IMR-90 (cell line): ENCODE measurements around the gene ANXA3. TPM values are rescaled to one million over a fixed set of nuclear protein-coding genes. Genes with fewer than 3 reads are reported as not detected.

Experiments used
- ATAC-seq: fragments of 200-7000 bp; cut with Tn5 transposase; 2 replicates; pipeline ENCODE4 v1.9.1; 2020; ENCODE audit warnings: low read depth, mild to moderate bottlenecking, moderate library complexity
- BruUV-seq: library from RNA; stranded (reverse); fragments of 400-500 nt; replicated peaks from 2 replicates; lab custom pipeline; 2021; lab: Mats Ljungman, UMichigan
- CTCF ChIA-PET: fragments of 300-600 bp; formaldehyde crosslinking; extraction: SDS; loops from one replicate; lab custom pipeline; 2021; ENCODE audit warnings: antibody characterized with exemption; lab: Yijun Ruan, JAX
- POLR2A ChIA-PET: fragments of 300-600 bp; sonication (Branson Sonifier 250); formaldehyde crosslinking; loops from one replicate; lab custom pipeline; 2022; ENCODE audit warnings: antibody characterized with exemption; ENCODE audit not compliant: unreplicated experiment; lab: Charles Lee
- DNase-seq: peaks from one replicate; pipeline ENCODE4 v3.0.0; 2013
- H2AFZ ChIP-seq: replicated peaks from 2 replicates; pipeline ENCODE3; 2013; ENCODE audit warnings: low read length, mild to moderate bottlenecking; ENCODE audit not compliant: poor library complexity
- H2AK5ac ChIP-seq: 2 replicates; pipeline ENCODE4 v1.6.1; 2013; ENCODE audit warnings: low read depth, low read length, inconsistent platforms
- H2AK9ac ChIP-seq: replicated peaks from 2 replicates; pipeline ENCODE3; 2013; ENCODE audit warnings: mild to moderate bottlenecking, low read depth, low read length, moderate library complexity; ENCODE audit not compliant: poor library complexity
- H2BK120ac ChIP-seq: 2 replicates; pipeline ENCODE4 v1.6.1; 2013; ENCODE audit warnings: low read depth, low read length, inconsistent platforms
- H2BK15ac ChIP-seq: 3 replicates; pipeline ENCODE4 v1.6.1; 2013; ENCODE audit warnings: low read depth, low read length, inconsistent platforms
- H2BK20ac ChIP-seq: 2 replicates; pipeline ENCODE4 v1.6.1; 2013; ENCODE audit warnings: low read depth, mild to moderate bottlenecking, inconsistent platforms, low read length, moderate library complexity
- H2BK5ac ChIP-seq: 2 replicates; pipeline ENCODE4 v1.6.1; 2013; ENCODE audit warnings: mild to moderate bottlenecking, low read depth, low read length, inconsistent platforms; ENCODE audit not compliant: poor library complexity, severe bottlenecking
- H3K14ac ChIP-seq: replicated peaks from 2 replicates; pipeline ENCODE4 v1.6.1; 2013; ENCODE audit warnings: low read depth, low read length, inconsistent platforms
- H3K18ac ChIP-seq: 2 replicates; pipeline ENCODE4 v1.6.1; 2013; ENCODE audit warnings: low read depth, low read length, control low read depth
- H3K23ac ChIP-seq: 2 replicates; pipeline ENCODE4 v1.6.1; 2013; ENCODE audit warnings: low read depth, low read length, inconsistent platforms
- H3K27ac ChIP-seq: 2 replicates; pipeline ENCODE4 v1.5.1; 2013; ENCODE audit warnings: mild to moderate bottlenecking, control low read depth, low read length; ENCODE audit not compliant: insufficient read depth
- H3K27me3 ChIP-seq: 2 replicates; pipeline ENCODE4 v1.6.1; 2013; ENCODE audit warnings: low read length; ENCODE audit not compliant: control insufficient read depth, insufficient read depth
- H3K36me3 ChIP-seq: 2 replicates; pipeline ENCODE4 v1.6.1; 2013; ENCODE audit warnings: low read length, mixed read lengths; ENCODE audit not compliant: control insufficient read depth, insufficient read depth
- H3K4ac ChIP-seq: 2 replicates; pipeline ENCODE4 v1.6.1; 2013; ENCODE audit warnings: low read depth, low read length, inconsistent platforms
- H3K4me1 ChIP-seq: 2 replicates; pipeline ENCODE4 v1.6.1; 2013; ENCODE audit warnings: low read length, mixed read lengths; ENCODE audit not compliant: control insufficient read depth, insufficient read depth
- H3K4me2 ChIP-seq: 2 replicates; pipeline ENCODE4 v1.6.1; 2013; ENCODE audit warnings: low read depth, mild to moderate bottlenecking, control low read depth, low read length, moderate library complexity
- H3K4me3 ChIP-seq: 2 replicates; pipeline ENCODE4 v1.5.1; 2013; ENCODE audit warnings: low read depth, mild to moderate bottlenecking, control low read depth, low read length, moderate library complexity; ENCODE audit not compliant: insufficient read depth
- H3K56ac ChIP-seq: 2 replicates; pipeline ENCODE4 v1.6.1; 2013; ENCODE audit warnings: low read length, inconsistent platforms; ENCODE audit not compliant: insufficient read depth; ENCODE audit errors: extremely low read depth
- H3K79me1 ChIP-seq, 2 experiments: 2 replicates each; pipeline ENCODE4 v1.6.1; 2013; ENCODE audit warnings: low read length in 2 of 2, inconsistent platforms in 1 of 2, low read depth in 1 of 2
- H3K9ac ChIP-seq: 2 replicates; pipeline ENCODE4 v1.6.1; 2013; ENCODE audit warnings: low read depth, low read length, control low read depth
- H3K9me1 ChIP-seq: 2 replicates; pipeline ENCODE4 v1.6.1; 2013; ENCODE audit warnings: low read length, inconsistent platforms; ENCODE audit not compliant: insufficient read depth
- H3K9me3 ChIP-seq: 2 replicates; pipeline ENCODE4 v1.6.1; 2013; ENCODE audit warnings: low read length; ENCODE audit not compliant: control insufficient read depth, insufficient read depth
- H4K20me1 ChIP-seq: 2 replicates; pipeline ENCODE4 v1.6.1; 2013; ENCODE audit warnings: low read length, inconsistent platforms; ENCODE audit not compliant: insufficient read depth
- H4K5ac ChIP-seq: 2 replicates; pipeline ENCODE4 v1.6.1; 2013; ENCODE audit warnings: mild to moderate bottlenecking, low read depth, low read length, control low read depth
- H4K8ac ChIP-seq, 2 experiments: 2 replicates each; pipeline ENCODE4 v1.6.1; 2013; ENCODE audit warnings: low read depth in 2 of 2, low read length in 2 of 2, control low read depth in 1 of 2, inconsistent platforms in 1 of 2
- H4K91ac ChIP-seq: 2 replicates; pipeline ENCODE4 v1.6.1; 2013; ENCODE audit warnings: low read depth, low read length, inconsistent platforms; ENCODE audit not compliant: insufficient read depth
- BHLHE40 ChIP-seq: fragments of 150-350 bp; IDR thresholded peaks from 2 replicates; pipeline ENCODE4 v1.6.1; 2016; ENCODE audit warnings: mild to moderate bottlenecking, low read depth, low read length
- CEBPB ChIP-seq: IDR thresholded peaks from 2 replicates; pipeline ENCODE4 v1.6.1; 2012; ENCODE audit warnings: low read depth, low read length, improper control_type of control experiment
- CHD1 ChIP-seq: IDR thresholded peaks from 2 replicates; pipeline ENCODE4 v1.6.1; 2012; ENCODE audit warnings: low read depth, low read length, improper control_type of control experiment
- FOS ChIP-seq: fragments of 150-350 bp; IDR thresholded peaks from 2 replicates; pipeline ENCODE4 v1.6.1; 2016; ENCODE audit warnings: low read depth, low read length
- MAFK ChIP-seq: IDR thresholded peaks from 2 replicates; pipeline ENCODE4 v1.6.1; 2012; ENCODE audit warnings: low read depth, low read length, improper control_type of control experiment
- MAZ ChIP-seq: IDR thresholded peaks from 2 replicates; pipeline ENCODE4 v1.6.1; 2012; ENCODE audit warnings: low read depth, mild to moderate bottlenecking, low read length, improper control_type of control experiment, moderate library complexity, borderline replicate concordance
- MXI1 ChIP-seq: IDR thresholded peaks from 2 replicates; pipeline ENCODE4 v1.6.1; 2012; ENCODE audit warnings: low read depth, mild to moderate bottlenecking, low read length, moderate library complexity, borderline replicate concordance
- NFE2L2 ChIP-seq: fragments of 150-350 bp; IDR thresholded peaks from 2 replicates; pipeline ENCODE4 v1.6.1; 2016; ENCODE audit warnings: low read depth, mild to moderate bottlenecking, low read length
- POLR2A ChIP-seq: IDR thresholded peaks from 2 replicates; pipeline ENCODE4 v1.6.1; 2012; ENCODE audit warnings: mild to moderate bottlenecking, low read depth, low read length
- RAD21 ChIP-seq: IDR thresholded peaks from 2 replicates; pipeline ENCODE4 v1.6.1; 2012; ENCODE audit warnings: low read length, improper control_type of control experiment
- RCOR1 ChIP-seq: IDR thresholded peaks from 2 replicates; pipeline ENCODE4 v1.6.1; 2012; ENCODE audit warnings: mild to moderate bottlenecking, low read length, improper control_type of control experiment; ENCODE audit not compliant: insufficient replicate concordance
- RFX5 ChIP-seq: IDR thresholded peaks from 2 replicates; pipeline ENCODE4 v1.8.0; 2012; ENCODE audit warnings: low read depth, mild to moderate bottlenecking, low read length, moderate library complexity
- SMC3 ChIP-seq: fragments of 150-350 bp; IDR thresholded peaks from 2 replicates; pipeline ENCODE4 v1.6.1; 2016; ENCODE audit warnings: low read depth, mild to moderate bottlenecking, antibody characterized with exemption, low read length, moderate library complexity
- WGBS, 2 experiments: methylation state at CpG; one replicate each; pipeline versions ENCODE4 v1.1.5 to v1.1.7; 2013; ENCODE audit warnings: missing lambda C conversion rate in 2 of 2; ENCODE audit not compliant: insufficient read length in 1 of 2; ENCODE audit errors: extremely low coverage in 2 of 2; 5-methylcytosine and 5-hydroxymethylcytosine counted together
- dilution Hi-C: fragments of 300-500 bp; cut with HindIII; formaldehyde crosslinking; loops from one replicate; pipeline ENCODE4 v1.14.3; 2018; ENCODE audit warnings: low sequenced_read_pairs; ENCODE audit not compliant: unreplicated experiment
- in situ Hi-C: fragments of 300-500 bp; cut with MboI; formaldehyde crosslinking; loops from 3 replicates; pipeline ENCODE4 v1.14.3; 2019; ENCODE audit warnings: low sequenced_read_pairs, inconsistent platforms, mixed read lengths
- intact Hi-C: fragments of 100-400 bp; cut with micrococcal nuclease; formaldehyde crosslinking; loops from 2 replicates; pipeline ENCODE4 v1.10.0; 2022
- polyA plus RNA-seq, 3 experiments: library from polyadenylated mRNA; depleted of rRNA; stranded (reverse); fragments of >200 nt; gene quantifications; 2 replicates each; pipeline ENCODE4 v1.2.3, GENCODE V29; 2012; ENCODE audit warnings: low replicate concordance in 1 of 3
- total RNA-seq: library from RNA; depleted of rRNA; stranded (reverse); fragments of >200 nt; gene quantifications from 2 replicates; pipeline ENCODE4 v1.2.3, GENCODE V29; 2012
- TF ChIP-seq, protein P1 (sequence below): fragments of 150-350 bp; IDR thresholded peaks from 2 replicates; pipeline ENCODE4 v1.6.1; 2017; ENCODE audit warnings: mild to moderate bottlenecking, antibody characterized with exemption, low read length, low read depth
- TF ChIP-seq, protein P2 (sequence below): fragments of 150-350 bp; IDR thresholded peaks from 2 replicates; pipeline ENCODE4 v1.6.1; 2016; ENCODE audit warnings: low read depth, mild to moderate bottlenecking, low read length, moderate library complexity, borderline replicate concordance
- TF ChIP-seq, protein P3 (sequence below): conservative IDR thresholded peaks from 2 replicates; pipeline ENCODE4 v1.5.1; 2012; ENCODE audit warnings: mild to moderate bottlenecking, low read depth, low read length, improper control_type of control experiment

The ANXA3 gene
- total and polyA plus RNA-seq, 2 of the 4 experiments (the other 2 are of a cell fraction): 4.2 to 5.0 TPM

DNA sequence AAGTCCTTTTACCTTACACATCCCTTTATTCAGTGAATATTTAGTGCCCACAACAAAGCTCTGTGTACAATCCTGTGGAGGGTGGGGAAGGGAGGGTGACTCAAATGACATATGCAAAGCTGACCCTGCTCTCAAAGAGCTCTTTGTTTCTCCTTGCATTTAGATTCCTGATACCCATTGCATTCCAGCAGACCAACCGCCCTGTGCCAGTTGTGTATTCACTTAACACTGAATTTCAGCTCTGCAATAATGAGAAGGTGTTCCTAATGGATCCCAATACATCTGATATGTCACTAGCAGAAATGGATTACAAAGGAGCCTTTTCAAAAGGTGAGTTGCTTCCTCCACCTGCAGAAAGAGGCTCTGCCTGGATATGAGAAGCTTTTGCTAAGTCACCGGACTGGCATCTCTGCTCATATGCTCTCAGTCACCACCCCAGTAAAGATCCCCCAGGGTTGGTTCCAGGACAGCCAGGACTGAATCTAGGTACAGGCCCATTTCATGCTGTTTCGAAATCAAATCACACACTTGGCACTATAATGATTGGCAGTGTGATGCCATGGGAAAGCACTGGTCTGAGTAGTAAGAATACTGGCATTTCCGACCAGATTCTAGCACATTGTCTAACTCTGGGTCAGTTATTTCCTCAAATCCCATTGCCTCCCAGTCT is 17.1 kb upstream of the ANXA3 start:
- Histone ChIP-seq H2AK9ac (no peak overlapping the region), H3K27ac (no peak overlapping the region), H2BK15ac (no peak overlapping the region), H3K4me3 (no peak overlapping the region), H4K91ac (no peak overlapping the region), H3K4ac (no peak overlapping the region), H4K5ac (no peak overlapping the region), H3K4me1 (peaks cover 5% of the 10 kb centered on the region), H3K9ac (no peak overlapping the region), H2AK5ac (no peak overlapping the region), H3K18ac (no peak overlapping the region), H3K36me3 (no peaks in the 10 kb centered on the region), H4K8ac (no peak overlapping the region), H3K56ac (no peak overlapping the region), H4K20me1 (no peaks in the 10 kb centered on the region), H2AFZ (no peak overlapping the region), H2BK120ac (no peak overlapping the region), H3K23ac (no peak overlapping the region), H3K9me1 (no peaks in the 10 kb centered on the region), H3K14ac (peak overlapping the region; percentile 9; the same call in 1 of the 2 replicates), H2BK20ac (no peak overlapping the region), H2BK5ac (no peak overlapping the region), H3K9me3 (no peaks in the 10 kb centered on the region), H3K79me1 (no peaks in the 10 kb centered on the region), H3K4me2 (no peak overlapping the region), H3K27me3 (no peaks in the 10 kb centered on the region)
- no TSS peak for BruUV-seq
- ChIA-PET CTCF (no interaction called here), POLR2A (no interaction called here)
- dilution Hi-C loops: no loop called here
- no peak for TF ChIP-seq MAZ
- TF ChIP-seq RAD21: no peak
- no peak for TF ChIP-seq SMC3
- TF ChIP-seq RFX5: no peak
- no peak for TF ChIP-seq RCOR1
- no peak for TF ChIP-seq MAFK
- no peak for TF ChIP-seq NFE2L2
- TF ChIP-seq, protein P1, sequence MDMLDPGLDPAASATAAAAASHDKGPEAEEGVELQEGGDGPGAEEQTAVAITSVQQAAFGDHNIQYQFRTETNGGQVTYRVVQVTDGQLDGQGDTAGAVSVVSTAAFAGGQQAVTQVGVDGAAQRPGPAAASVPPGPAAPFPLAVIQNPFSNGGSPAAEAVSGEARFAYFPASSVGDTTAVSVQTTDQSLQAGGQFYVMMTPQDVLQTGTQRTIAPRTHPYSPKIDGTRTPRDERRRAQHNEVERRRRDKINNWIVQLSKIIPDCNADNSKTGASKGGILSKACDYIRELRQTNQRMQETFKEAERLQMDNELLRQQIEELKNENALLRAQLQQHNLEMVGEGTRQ: no peak
- no peak for TF ChIP-seq POLR2A
- TF ChIP-seq, protein P2, sequence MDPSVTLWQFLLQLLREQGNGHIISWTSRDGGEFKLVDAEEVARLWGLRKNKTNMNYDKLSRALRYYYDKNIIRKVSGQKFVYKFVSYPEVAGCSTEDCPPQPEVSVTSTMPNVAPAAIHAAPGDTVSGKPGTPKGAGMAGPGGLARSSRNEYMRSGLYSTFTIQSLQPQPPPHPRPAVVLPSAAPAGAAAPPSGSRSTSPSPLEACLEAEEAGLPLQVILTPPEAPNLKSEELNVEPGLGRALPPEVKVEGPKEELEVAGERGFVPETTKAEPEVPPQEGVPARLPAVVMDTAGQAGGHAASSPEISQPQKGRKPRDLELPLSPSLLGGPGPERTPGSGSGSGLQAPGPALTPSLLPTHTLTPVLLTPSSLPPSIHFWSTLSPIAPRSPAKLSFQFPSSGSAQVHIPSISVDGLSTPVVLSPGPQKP: no peak
- TF ChIP-seq, protein P3, sequence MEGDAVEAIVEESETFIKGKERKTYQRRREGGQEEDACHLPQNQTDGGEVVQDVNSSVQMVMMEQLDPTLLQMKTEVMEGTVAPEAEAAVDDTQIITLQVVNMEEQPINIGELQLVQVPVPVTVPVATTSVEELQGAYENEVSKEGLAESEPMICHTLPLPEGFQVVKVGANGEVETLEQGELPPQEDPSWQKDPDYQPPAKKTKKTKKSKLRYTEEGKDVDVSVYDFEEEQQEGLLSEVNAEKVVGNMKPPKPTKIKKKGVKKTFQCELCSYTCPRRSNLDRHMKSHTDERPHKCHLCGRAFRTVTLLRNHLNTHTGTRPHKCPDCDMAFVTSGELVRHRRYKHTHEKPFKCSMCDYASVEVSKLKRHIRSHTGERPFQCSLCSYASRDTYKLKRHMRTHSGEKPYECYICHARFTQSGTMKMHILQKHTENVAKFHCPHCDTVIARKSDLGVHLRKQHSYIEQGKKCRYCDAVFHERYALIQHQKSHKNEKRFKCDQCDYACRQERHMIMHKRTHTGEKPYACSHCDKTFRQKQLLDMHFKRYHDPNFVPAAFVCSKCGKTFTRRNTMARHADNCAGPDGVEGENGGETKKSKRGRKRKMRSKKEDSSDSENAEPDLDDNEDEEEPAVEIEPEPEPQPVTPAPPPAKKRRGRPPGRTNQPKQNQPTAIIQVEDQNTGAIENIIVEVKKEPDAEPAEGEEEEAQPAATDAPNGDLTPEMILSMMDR: no peak
- no peak for TF ChIP-seq MXI1
- no peak for TF ChIP-seq BHLHE40
- TF ChIP-seq FOS: no peak
- no peak for TF ChIP-seq CHD1
- TF ChIP-seq CEBPB: no peak
- WGBS, 2 experiments: no CpG with 5 or more reads among the region's 4 CpGs
- DNase-seq (peak; percentile 28), ATAC-seq (peak; percentile 36; the same call in 1 of the 2 replicates)
- intact Hi-C loops: no loop called here
- in situ Hi-C loops: no loop called here
